Hepatocyte (in vitro differentiated cells): ENCODE data around the gene SLU7.

ENCODE experiments used
- EZH2 ChIP-seq: fragments of 200-600 bp; sonication (generic); IDR thresholded peaks from 2 replicates; pipeline ENCODE4 v1.6.1; 2016; ENCODE audit warnings: antibody characterized with exemption, mild to moderate bottlenecking, borderline replicate concordance
- EZH2phosphoT487 ChIP-seq: fragments of 200-600 bp; sonication (generic); IDR thresholded peaks from one replicate; pipeline ENCODE4 v1.6.1; 2018; ENCODE audit warnings: antibody characterized with exemption, mild to moderate bottlenecking, low read depth, moderate library complexity; ENCODE audit not compliant: unreplicated experiment, severe bottlenecking
- TF ChIP-seq, protein P1 (sequence below): fragments of 200-600 bp; sonication (generic); IDR thresholded peaks from 2 replicates; pipeline ENCODE4 v1.5.1; 2016; ENCODE audit warnings: antibody characterized with exemption, mild to moderate bottlenecking; ENCODE audit not compliant: poor library complexity

DNA sequence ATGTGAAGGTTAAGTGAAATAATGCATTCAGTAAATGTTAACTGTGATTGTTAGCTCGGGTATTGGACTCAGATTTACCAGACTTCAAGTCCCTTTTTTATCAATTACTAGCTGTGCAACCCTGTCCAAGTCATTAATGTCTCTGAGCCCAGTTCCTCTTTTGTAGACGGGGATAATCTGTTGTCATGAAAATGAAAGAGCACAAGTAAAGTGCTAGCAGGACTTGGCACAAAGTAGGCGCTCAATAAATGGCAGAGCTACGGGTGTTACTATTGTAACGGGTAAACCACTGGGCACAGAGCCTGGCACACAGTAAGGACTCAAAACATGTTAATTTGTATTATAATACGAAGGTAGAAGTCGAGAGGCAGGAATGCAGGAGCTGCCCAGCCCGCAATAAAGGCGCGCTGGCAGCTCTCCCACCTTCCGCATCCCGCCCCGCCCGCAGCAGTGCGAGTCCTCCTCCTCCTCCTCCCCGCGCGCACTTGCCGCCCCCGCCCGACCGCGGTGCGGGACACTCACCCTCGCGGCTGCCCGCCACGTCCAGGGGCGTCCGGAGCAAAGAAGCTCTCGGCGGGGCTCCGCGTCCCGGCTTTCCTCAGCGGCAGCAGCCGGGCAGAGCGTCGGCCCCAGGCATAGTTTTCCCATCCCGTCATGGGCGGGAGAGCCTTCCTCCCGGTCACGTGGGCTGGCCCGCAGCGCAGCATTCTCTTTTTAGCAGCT, 48.7 kb downstream of the SLU7 start, which contains the start of gene C1QTNF2:
- TF ChIP-seq, protein P1, sequence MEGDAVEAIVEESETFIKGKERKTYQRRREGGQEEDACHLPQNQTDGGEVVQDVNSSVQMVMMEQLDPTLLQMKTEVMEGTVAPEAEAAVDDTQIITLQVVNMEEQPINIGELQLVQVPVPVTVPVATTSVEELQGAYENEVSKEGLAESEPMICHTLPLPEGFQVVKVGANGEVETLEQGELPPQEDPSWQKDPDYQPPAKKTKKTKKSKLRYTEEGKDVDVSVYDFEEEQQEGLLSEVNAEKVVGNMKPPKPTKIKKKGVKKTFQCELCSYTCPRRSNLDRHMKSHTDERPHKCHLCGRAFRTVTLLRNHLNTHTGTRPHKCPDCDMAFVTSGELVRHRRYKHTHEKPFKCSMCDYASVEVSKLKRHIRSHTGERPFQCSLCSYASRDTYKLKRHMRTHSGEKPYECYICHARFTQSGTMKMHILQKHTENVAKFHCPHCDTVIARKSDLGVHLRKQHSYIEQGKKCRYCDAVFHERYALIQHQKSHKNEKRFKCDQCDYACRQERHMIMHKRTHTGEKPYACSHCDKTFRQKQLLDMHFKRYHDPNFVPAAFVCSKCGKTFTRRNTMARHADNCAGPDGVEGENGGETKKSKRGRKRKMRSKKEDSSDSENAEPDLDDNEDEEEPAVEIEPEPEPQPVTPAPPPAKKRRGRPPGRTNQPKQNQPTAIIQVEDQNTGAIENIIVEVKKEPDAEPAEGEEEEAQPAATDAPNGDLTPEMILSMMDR: no peak
- TF ChIP-seq EZH2 (no peak), EZH2phosphoT487 (no peak)
